Measurements from ENCODE around the gene MAPK13.
"Not testable (repeated sequence)": the region's sequence is repeated elsewhere in the genome, so short reads cannot be mapped to it uniquely, and the experiment has no call there.

The MAPK13 gene

DNA sequence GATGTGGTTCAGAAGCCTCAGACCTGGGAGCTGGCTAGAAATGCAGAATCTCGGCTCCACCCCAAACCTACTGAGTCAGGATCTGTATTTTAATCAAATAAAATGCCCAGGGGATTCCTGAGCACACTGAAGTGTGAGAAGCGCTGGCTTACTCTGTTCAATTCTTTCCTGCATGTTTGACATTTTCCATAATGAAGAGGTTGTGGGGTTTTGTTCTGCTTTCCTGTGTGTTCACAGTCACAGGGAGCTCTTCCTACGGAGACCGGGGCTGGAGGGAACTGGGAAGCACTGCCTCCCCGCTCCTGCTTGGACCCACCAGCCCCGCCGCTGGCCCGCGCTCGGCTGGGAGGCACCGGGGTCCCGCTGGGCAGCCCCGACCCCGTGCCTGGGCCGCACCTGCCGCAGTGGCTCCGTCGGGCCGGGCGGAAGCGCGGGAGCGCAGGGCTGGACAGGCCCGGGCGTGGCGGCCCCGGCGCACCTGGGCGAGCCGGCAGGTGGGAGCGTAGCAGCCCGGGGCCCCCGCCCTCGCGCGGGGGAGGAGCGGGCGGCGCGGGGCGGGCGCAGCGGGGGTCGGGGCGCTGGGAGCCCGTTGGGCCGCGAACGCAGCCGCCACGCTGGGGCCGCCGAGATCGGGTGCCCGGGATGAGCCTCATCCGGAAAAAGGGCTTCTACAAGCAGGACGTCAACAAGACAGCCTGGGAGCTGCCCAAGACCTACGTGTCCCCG, at the start of gene MAPK13:
Gene MAPK13, plus strand, starts transcription at position 573 of the 726 bp plus-strand sequence. Its CDS starts 70 bp downstream, at position 643.
- DNase-seq = peak; percentile 50 to 57

DNA sequence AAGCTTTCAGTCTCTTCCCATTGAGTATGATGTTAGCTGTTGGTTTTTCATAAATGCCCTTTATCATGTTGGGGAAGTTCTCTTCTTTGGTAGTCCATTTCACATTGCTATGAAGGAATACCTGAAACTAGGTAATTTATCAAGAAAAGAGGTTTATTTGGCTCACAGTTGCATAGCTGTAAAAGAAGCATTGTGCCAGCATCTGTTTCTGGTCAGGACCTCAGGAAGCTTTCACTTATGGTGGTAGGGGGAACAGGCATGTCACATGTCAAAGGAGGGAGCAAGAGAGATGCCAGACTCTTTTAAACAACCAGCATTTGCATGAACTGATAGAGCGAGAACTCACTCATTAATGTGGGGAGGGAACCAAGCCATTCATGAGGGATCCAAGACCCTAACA, 48.0 kb upstream of the MAPK13 start:
- DNase-seq = no peak

DNA sequence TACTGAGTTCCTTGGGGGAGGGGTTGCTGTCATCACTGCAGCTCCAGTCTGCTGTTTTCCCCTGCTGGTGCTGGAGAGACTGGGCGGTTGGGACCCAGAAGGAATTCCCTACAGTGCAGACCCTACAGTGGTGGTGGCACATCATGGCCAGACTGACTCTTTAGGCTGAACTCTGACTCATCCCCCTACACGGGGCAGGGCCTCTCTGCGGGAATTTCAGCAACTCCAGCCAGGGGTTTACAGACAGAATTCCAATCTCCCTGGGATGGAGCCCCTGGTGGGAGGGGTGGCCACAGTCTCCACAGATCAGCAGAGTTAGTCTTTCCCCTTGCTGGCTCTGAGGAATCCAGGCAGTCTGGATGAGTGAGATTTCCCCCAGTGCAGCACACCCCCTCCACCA, 46.9 kb upstream of the MAPK13 start:
- no peak for DNase-seq

DNA sequence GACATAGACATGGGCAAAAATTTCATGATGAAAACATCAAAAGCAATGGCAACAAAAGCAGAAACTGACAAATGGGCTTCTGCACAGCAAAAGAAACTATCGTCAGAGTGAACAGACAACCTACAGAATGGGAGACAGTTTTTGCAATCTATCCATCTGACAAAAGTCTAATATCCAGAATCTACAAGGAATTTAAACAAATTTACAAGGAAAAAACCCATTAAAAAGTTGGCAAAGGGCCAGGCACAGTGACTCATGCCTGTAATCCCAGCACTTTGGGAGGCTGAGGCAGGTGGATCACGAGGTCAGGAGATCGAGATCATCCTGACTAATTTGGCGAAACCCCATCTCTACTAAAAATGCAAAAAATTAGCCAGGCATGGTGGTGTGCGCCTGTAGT, 42.1 kb upstream of the MAPK13 start:
- not testable (repeated sequence) for DNase-seq

DNA sequence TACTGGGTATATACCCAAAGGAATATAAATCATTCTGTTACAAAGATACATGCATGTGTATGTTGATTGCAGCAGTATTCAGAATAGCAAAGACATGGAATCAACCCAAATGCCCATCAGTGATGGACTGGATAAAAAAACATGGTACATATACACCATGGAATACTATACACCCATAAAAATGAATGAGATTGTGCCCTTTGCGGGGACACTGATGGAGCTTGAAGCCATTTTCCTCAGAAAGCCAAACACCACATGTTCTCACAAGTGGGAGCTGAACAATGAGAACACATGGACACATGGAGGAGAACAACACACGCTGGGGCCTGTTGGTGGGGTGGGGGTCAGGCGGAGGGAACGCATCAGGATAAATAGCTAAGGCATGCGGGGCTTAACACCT, 41.3 kb upstream of the MAPK13 start:
- no peak for DNase-seq

DNA sequence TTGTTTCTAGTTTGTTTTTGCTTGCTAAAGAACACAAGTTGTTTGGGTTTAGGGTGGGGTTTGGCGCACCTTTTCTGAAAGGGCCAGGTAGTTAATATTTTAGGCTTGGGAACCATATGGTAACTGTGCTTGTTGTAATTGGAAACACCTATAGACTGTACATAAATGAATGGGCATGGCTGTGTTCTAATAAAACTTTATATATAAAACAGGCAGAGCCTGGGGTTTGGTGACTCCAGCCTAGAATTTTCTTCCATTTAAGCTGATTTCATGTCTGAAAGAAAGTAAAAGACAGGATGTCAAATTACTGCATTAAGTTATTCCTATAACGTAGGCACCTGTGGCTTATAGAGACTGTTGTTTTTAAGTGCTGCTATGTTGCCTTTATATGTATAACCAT, 36.1 kb upstream of the MAPK13 start:
- no peak for DNase-seq

DNA sequence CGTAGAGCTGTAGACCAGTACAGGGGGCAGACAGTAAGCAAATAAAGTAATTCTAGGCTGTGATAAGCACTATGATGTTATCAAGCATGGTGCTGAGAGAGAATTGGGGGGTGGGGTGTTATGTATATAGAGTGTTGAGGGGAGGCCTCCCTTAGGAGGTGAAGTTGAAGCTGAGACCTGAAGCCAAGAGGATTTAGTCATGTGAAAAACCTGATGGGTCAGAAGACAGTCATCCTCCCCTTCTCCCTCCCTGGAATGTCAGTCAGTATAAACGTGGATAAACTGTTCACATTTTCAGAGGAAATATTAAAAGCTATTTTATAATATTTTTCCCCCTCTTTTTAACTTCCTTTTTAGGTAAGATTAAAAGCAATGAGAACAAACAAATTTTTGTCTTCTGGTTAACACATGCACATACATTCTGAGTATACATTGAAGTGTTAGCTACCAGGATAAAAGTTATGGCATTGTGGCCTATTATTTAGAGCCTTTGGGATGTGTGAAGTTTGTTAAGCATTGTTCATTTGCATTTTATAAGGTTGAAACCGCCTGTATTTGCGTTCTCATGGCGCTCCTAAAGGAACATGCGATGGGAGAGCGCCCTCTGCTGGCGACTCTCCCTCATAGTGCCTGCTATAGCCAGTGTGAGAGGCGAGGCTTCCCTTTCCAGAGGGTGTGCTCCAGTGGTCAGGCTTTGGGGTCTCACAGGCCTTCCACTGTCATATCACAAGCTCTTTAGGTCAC, 35.4 kb upstream of the MAPK13 start:
- DNase-seq = peak; percentile 86

DNA sequence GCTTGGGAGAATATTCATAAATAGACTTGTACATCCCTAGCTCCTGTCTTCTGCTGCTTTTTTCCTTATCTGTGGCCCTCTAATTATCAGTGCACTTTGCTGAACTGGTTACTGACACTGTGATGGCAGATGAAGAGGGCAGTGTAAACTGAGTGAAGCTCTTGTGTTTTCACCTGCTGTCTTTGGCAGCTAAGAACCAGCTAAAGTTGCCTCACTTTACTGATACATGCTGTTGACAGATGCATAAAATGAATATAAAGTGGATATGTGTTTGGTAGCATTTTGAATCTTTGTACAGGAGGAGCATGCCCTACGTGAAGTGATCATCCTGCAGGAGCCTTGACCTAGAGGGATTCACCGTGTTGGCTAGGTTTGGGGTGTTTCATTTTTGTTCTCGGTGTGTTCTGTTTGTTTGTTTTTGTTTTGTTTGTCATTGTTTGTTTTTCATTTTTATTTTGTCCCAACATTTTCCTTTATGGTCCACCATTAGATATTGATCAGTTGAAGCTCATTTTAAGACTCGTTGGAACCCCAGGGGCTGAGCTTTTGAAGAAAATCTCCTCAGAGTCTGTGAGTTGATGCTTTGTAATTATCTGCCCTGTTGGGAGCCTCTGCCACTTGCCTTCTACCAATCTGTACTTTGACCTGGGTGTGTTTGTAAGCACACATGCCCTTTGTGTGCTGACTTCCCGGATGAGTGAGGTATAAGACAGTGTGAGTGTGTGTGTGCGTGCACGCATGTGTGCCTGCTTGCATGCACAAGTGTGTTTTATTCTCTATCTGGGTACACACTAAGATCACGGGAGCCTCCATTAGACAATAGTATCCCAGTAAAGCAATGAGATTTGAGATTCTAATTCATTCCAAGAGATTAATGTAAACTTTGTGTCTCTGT, 34.6 kb upstream of the MAPK13 start:
- DNase-seq = no peak

DNA sequence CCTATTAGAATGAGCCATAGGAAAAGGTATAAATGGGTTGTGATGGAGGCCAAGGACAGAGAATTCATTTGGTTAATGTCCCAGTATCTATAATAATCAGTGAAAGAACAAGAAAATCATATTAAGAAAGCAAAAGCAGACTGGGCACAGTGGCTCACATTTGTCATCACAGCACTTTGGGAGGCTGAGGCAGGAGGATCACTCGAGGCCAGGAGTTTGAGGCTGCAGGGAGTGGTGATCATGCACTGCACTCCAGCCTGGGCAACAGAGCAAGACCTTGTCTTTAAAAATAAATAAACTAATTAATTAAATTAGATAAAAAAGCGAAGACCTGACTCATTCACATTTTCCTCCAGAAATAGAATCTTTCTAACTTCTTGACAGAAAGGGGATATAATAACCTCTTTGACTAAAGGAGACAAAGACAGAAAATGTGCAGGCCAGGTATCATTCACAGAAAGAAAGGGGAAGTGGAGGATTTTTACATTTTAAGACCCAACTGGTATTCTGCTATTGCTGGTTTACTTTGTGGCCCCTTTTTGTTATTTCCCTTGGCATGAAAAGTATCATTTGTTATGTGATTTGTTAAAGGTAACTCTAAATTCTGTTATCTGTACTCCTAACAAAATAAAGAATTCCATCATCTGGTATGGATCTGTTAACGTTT, 31.9 kb upstream of the MAPK13 start:
- no peak for DNase-seq

DNA sequence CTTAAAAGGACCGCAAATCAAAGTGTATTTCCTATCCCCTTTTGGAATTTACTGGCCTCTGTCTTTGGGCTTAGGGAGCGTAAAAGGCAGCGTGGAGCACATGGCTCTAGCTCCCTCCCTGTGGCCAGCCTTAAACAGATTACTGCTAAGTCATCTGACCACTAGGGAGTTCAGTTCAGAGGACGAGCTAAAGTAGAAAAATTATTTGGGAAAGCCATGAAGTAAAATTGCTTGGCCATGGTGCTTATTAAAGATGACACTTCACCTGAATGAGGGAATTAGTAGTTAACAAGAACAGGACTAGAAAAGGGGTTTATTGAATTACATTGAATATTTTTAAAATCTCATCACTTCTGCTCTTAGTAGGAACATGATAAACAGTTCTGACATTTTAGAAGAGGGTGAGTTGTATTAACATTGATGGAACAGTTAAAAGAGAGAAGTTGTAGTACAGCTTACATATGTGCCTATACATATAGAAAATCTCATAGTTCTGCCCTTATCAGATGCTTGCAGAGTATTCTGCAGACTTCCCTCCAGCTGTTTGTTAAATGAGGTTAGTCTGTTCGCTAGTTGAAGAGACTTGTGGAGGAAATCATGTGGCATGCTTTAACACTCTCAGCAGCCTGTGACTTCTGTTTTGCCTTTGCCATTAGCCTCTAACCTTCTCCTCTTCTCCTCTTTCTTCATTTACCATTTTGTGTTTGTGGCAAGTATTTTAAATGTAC, 31.2 kb upstream of the MAPK13 start:
- DNase-seq = no peak

DNA sequence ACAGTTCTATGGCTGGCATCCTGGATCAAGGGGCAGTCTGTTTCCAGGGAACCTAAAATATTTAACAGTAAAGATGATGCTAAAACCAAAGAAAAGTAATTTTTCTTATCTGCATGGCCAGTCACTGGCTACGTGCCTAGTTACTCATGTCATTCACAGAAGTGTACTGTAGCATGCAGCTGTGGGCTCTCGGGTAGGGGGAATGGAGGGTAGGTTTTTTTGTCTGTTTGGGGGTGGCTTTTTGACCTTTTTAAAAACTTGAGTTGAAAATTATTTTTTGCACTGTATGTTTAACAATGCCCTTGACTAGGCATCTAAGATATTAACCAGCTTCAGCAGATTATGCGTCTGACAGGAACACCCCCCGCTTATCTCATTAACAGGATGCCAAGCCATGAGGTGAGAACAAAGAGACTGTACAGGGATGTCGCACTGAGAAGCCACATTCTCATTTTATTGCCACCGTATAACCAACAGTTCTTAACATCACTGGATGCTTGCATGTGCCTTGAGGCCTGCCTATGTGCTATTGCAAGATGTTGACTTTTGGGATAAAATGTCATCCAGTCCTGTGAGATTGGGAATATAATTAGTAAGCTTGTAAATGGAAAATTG, 30.3 kb upstream of the MAPK13 start:
- no peak for DNase-seq

DNA sequence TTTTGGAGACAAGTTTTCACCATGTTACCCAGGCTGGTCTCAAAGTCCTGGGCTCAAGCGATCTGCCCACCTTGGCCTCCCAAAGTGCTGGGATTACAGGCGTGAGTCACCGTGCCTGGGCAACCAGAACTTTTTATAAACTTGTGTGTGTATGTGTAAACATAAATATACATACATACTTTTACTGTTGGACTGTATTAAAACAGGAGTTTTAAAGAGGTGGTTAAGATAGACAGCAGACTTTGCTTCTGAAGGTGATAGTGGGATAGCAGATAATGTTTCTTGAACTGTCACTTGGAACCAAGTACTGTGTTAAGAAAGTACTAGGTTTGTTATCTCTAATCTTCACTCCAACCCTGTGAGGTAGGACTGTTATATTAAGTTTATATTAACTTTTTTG, 28.6 kb upstream of the MAPK13 start:
- no peak for DNase-seq

DNA sequence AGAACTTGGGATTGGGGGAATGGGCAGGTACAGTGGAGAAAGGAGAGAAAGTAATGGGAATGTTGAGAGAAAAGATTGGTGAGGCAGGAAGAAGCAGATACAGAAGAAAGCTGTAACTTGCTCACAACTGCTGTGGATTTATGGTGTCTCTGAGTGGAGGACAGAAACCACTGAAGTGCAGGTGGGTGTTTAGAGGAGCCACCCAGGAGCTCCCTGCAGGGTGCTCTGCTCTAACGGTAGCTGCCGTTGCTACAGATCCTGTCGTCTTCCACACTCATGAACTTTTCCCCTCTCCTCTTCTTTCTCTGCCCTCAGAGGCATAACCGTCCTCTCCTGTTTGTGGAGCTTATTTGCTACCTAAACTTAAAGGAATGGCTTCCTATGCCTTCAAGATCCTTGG, 27.5 kb upstream of the MAPK13 start:
- DNase-seq = no peak

DNA sequence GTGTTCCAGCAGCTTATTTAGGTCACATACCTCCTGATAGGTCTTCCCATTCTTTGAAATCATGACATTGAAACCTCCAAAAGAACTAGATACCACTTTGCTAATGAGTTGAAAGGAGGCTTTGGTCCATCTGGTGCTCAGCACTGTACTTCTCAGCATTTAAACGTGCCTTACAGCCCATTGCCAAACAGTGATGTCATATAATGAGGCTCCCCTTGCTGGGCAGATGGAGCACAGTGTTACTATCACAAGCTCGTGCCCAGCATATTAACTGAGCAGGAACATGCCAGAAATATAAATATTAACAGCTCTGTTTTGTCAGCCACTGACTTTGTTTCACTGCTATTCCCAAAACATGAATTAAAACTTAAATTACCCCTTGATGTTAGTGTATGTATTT, 25.5 kb upstream of the MAPK13 start:
- no peak for DNase-seq

DNA sequence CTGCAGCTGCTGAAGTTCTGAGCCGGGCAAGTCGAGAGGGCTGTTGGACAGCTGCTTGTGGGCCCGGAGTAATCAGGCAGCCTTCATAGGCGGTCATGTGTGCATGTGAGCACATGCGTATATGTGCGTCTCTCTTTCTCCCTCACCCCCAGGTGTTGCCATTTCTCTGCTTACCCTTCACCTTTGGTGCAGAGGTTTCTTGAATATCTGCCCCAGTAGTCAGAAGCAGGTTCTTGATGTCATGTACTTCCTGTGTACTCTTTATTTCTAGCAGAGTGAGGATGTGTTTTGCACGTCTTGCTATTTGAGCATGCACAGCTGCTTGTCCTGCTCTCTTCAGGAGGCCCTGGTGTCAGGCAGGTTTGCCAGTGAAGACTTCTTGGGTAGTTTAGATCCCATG, 21.2 kb upstream of the MAPK13 start:
- DNase-seq = no peak

DNA sequence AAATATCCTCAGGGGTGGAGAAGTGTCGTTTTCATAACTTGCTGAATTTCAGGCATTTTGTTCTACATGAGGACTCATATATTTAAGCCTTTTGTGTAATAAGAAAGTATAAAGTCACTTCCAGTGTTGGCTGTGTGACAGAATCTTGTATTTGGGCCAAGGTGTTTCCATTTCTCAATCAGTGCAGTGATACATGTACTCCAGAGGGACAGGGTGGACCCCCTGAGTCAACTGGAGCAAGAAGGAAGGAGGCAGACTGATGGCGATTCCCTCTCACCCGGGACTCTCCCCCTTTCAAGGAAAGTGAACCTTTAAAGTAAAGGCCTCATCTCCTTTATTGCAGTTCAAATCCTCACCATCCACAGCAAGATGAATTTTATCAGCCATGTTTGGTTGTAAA, 20.3 kb upstream of the MAPK13 start:
- DNase-seq = no peak

DNA sequence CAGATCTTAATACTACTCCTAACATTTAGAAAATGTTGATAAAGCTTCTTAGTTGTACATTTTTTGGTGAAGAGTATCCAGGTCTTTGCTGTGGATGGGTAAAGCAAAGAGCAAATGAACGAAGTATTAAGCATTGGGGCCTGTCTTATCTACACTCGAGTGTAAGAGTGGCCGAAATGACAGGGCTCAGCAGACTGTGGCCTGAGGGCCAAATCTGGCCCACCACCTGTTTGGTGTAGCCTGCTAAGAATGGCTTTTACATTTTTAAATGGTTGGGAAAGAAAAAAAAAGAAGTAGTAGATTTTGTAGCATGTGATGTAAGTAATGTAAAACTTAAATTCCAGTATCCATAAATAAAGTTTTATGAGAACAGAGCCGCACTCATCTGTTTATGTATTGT, 19.4 kb upstream of the MAPK13 start:
- DNase-seq = no peak

DNA sequence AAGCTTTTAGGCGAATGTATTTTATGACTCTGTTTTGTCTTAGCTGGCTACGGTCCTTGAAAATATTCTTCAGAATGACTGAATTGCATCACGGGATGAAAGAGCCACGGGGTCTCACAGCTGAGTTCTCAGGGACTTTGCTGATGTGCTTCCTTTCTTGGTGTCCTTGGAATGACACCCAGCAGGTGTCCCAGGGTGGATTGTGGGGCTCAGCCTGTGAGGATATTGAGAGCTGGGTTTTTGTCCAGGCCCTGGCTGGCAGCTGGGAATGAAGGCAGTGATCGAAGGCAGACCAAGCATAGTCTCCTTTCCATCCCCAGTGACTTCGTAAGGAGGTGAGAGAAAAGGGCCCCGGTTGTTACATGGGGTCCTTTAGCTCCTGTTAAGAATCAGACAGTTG, 18.8 kb upstream of the MAPK13 start:
- no peak for DNase-seq

DNA sequence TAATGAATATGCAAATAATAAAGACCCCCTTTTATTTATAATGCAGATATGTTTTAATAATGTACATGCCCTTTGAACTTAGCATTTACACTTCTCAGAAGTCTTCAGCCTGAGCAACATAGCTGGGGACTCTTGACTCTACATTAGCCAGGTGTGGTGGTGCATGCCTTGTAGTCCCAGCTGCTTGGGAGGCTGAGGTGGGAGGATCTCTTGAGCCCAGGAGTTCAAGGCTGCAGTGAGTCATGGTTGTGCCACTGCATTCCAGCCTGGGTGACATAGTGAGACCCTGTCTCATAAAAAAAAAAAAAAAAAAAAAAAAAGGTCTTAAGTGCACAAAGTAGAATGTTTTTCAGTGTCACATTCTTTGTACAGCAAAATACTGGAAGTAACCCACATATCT, 17.3 kb upstream of the MAPK13 start:
- no peak for DNase-seq

DNA sequence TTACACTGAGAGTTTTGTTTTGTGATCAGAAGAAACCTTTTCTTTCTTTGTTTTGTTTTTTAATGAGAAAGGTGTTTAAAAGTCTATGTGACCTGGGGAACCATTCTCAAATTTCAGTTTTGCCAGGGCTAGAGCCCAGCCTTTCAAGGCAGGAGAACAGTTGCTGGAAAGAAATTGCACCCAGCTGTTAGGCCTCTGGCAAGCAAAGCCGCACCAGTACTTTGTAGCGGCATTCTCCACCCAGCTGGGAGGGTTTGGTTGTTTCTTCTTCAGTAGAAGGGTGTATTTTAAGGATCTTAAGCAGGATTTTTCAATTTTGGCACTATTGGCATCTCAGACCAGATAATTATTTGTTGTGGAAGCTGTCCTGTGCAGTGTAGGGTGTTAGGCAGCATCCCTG, 16.6 kb upstream of the MAPK13 start:
- no peak for DNase-seq

DNA sequence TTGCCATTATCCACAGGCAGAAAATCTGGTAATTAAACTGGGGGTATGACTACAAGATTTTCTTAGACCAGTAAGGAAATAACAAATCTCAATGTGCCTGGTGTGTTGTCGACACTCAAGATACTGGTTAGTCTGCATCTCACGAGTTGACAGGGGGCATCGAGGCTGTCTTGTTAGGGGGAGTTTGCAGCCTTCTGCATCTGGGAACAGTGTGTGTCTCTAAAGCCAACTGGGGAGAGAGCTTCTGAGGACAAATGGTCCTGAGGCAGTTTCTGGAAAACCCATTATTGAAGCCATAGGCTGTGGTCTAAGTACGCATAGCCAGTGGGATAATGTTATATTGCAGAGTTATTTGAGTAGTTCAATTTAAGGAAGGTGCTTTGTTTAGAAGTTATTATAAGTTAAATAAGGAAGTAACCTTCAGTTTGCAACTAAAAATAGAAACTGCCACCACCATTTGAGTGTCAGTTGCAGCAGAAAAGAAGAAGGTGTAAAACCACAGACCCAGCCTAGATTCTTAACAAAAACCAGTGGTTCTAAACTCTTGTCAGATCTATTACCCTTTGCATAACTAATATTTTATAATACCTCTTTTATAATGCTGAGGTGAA, 15.4 kb upstream of the MAPK13 start:
- DNase-seq = no peak
